HEK293 (cell line): ENCODE data around the gene DAGLA.

Experiments
- CTCF ChIA-PET: fragments of 350-600 bp; formaldehyde crosslinking; extraction: SDS; loops from one replicate; lab custom pipeline; 2021; ENCODE audit warnings: antibody characterized with exemption; lab: Yijun Ruan, JAX
- POLR2A ChIA-PET: fragments of 300-600 bp; formaldehyde crosslinking; extraction: SDS; loops from one replicate; lab custom pipeline; 2020; ENCODE audit warnings: antibody characterized with exemption, inconsistent platforms; lab: Yijun Ruan, JAX
- H3K27ac ChIP-seq: fragments of 200-500 bp; sonication (Bioruptor generic); 2 replicates; pipeline ENCODE4 v1.5.1; 2014; ENCODE audit warnings: low read depth, low read length, control low read depth, inconsistent platforms; ENCODE audit errors: extremely low read depth
- H3K36me3 ChIP-seq, 2 experiments: fragments of 200-500 bp in 1 of 2; sonication (Bioruptor generic) in 1 of 2; 1 replicate in 1 of 2; 2 replicates in 1 of 2; pipeline ENCODE4 v1.5.1; 2014 to 2017; ENCODE audit warnings: inconsistent platforms in 2 of 2, low read length in 2 of 2; ENCODE audit not compliant: control insufficient read depth in 2 of 2, insufficient read depth in 1 of 2
- H3K4me1 ChIP-seq: fragments of 200-500 bp; sonication (Bioruptor generic); 2 replicates; pipeline ENCODE4 v1.5.1; 2014; ENCODE audit warnings: mild to moderate bottlenecking, low read length, inconsistent platforms; ENCODE audit not compliant: control insufficient read depth, insufficient read depth
- H3K4me3 ChIP-seq: 2 replicates; pipeline ENCODE4 v1.5.1; 2011; ENCODE audit warnings: low read depth, mild to moderate bottlenecking, control low read depth, low read length, moderate library complexity
- H3K9me3 ChIP-seq: fragments of 200-500 bp; sonication (Bioruptor generic); 2 replicates; pipeline ENCODE4 v1.5.1; 2014; ENCODE audit warnings: low read depth, low read length, inconsistent platforms; ENCODE audit not compliant: control insufficient read depth, insufficient read depth
- HIC1 ChIP-seq: fragments of 450-650 bp; formaldehyde crosslinking; IDR thresholded peaks from 2 replicates; pipeline ENCODE4 v1.5.1; 2016; ENCODE audit warnings: missing biosample characterization, missing genetic modification characterization
- YY1 ChIP-seq: fragments of 450-650 bp; formaldehyde crosslinking; IDR thresholded peaks from 2 replicates; pipeline ENCODE4 v1.5.1; 2018; ENCODE audit warnings: missing biosample characterization, missing genetic modification characterization
- ZNF26 ChIP-seq: fragments of 450-650 bp; formaldehyde crosslinking; IDR thresholded peaks from 2 replicates; pipeline ENCODE4 v1.5.1; 2016; ENCODE audit warnings: missing biosample characterization, missing genetic modification characterization
- ZNF362 ChIP-seq: fragments of 450-650 bp; formaldehyde crosslinking; IDR thresholded peaks from 2 replicates; pipeline ENCODE4 v1.5.1; 2016; ENCODE audit warnings: missing biosample characterization, missing genetic modification characterization
- ZNF416 ChIP-seq: fragments of 450-650 bp; formaldehyde crosslinking; IDR thresholded peaks from 2 replicates; pipeline ENCODE4 v1.5.1; 2016; ENCODE audit warnings: missing biosample characterization, missing genetic modification characterization
- ZNF560 ChIP-seq: fragments of 450-650 bp; formaldehyde crosslinking; IDR thresholded peaks from 2 replicates; pipeline ENCODE4 v1.5.1; 2017; ENCODE audit warnings: missing biosample characterization, missing genetic modification characterization, borderline replicate concordance
- ZNF561 ChIP-seq: fragments of 450-650 bp; IDR thresholded peaks from 2 replicates; pipeline ENCODE4 v1.5.1; 2018; ENCODE audit warnings: missing biosample characterization, missing genetic modification characterization, borderline replicate concordance
- ZNF747 ChIP-seq: fragments of 450-650 bp; formaldehyde crosslinking; IDR thresholded peaks from 2 replicates; pipeline ENCODE4 v1.5.1; 2016; ENCODE audit warnings: missing biosample characterization, missing genetic modification characterization
- TF ChIP-seq, protein P1 (sequence below): fragments of 450-650 bp; IDR thresholded peaks from 2 replicates; pipeline ENCODE4 v1.5.1; 2018; ENCODE audit warnings: missing biosample characterization, mild to moderate bottlenecking, missing genetic modification characterization
- TF ChIP-seq, protein P2 (sequence below): fragments of 450-650 bp; formaldehyde crosslinking; IDR thresholded peaks from 2 replicates; pipeline ENCODE4 v1.5.1; 2016; ENCODE audit warnings: missing biosample characterization, missing genetic modification characterization
- TF ChIP-seq, protein P3 (sequence below): fragments of 450-650 bp; formaldehyde crosslinking; IDR thresholded peaks from 2 replicates; pipeline ENCODE4 v1.5.1; 2016; ENCODE audit warnings: missing biosample characterization, missing genetic modification characterization
- TF ChIP-seq, protein P4 (sequence below): fragments of 450-650 bp; formaldehyde crosslinking; IDR thresholded peaks from 2 replicates; pipeline ENCODE4 v1.5.1; 2016; ENCODE audit warnings: missing biosample characterization, missing genetic modification characterization
- TF ChIP-seq, protein P5 (sequence below): fragments of 450-650 bp; formaldehyde crosslinking; IDR thresholded peaks from 2 replicates; pipeline ENCODE4 v1.5.1; 2016; ENCODE audit warnings: missing biosample characterization, missing genetic modification characterization, low read depth

Gene DAGLA

GRCh38 chr11:61736310-61736709, 56.1 kb downstream of the DAGLA start:
- CTCF ChIA-PET, result interaction anchor here (0.6 to 1.2 kb wide), 4 partner anchors 15 to 219 kb away, joined by 3 to 4 read pairs (median 3); no protein-coding TSS in a partner anchor
- H3K4me1 ChIP-seq, result no peaks in the 10 kb centered on the region
- no peaks in the 10 kb centered on the region for H3K9me3 ChIP-seq
- TF ChIP-seq ZNF26 (tag by site-specific recombination) (no peak), ZNF416 (tag by site-specific recombination) (no peak), ZNF362 (tag by site-specific recombination) (no peak), ZNF560 (tag by site-specific recombination) (no peak), ZNF561 (tag by site-specific recombination) (no peak), YY1 (tag by site-specific recombination) (no peak), HIC1 (tag by site-specific recombination) (no peak), ZNF747 (no peak)
- TF ChIP-seq, protein P1, sequence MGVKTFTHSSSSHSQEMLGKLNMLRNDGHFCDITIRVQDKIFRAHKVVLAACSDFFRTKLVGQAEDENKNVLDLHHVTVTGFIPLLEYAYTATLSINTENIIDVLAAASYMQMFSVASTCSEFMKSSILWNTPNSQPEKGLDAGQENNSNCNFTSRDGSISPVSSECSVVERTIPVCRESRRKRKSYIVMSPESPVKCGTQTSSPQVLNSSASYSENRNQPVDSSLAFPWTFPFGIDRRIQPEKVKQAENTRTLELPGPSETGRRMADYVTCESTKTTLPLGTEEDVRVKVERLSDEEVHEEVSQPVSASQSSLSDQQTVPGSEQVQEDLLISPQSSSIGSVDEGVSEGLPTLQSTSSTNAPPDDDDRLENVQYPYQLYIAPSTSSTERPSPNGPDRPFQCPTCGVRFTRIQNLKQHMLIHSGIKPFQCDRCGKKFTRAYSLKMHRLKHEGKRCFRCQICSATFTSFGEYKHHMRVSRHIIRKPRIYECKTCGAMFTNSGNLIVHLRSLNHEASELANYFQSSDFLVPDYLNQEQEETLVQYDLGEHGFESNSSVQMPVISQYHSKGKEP (tag by site-specific recombination), result no peak
- TF ChIP-seq, protein P2, sequence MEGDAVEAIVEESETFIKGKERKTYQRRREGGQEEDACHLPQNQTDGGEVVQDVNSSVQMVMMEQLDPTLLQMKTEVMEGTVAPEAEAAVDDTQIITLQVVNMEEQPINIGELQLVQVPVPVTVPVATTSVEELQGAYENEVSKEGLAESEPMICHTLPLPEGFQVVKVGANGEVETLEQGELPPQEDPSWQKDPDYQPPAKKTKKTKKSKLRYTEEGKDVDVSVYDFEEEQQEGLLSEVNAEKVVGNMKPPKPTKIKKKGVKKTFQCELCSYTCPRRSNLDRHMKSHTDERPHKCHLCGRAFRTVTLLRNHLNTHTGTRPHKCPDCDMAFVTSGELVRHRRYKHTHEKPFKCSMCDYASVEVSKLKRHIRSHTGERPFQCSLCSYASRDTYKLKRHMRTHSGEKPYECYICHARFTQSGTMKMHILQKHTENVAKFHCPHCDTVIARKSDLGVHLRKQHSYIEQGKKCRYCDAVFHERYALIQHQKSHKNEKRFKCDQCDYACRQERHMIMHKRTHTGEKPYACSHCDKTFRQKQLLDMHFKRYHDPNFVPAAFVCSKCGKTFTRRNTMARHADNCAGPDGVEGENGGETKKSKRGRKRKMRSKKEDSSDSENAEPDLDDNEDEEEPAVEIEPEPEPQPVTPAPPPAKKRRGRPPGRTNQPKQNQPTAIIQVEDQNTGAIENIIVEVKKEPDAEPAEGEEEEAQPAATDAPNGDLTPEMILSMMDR (tag by site-specific recombination), result no peak
- TF ChIP-seq, protein P3, sequence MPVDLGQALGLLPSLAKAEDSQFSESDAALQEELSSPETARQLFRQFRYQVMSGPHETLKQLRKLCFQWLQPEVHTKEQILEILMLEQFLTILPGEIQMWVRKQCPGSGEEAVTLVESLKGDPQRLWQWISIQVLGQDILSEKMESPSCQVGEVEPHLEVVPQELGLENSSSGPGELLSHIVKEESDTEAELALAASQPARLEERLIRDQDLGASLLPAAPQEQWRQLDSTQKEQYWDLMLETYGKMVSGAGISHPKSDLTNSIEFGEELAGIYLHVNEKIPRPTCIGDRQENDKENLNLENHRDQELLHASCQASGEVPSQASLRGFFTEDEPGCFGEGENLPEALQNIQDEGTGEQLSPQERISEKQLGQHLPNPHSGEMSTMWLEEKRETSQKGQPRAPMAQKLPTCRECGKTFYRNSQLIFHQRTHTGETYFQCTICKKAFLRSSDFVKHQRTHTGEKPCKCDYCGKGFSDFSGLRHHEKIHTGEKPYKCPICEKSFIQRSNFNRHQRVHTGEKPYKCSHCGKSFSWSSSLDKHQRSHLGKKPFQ (tag by site-specific recombination), result no peak
- TF ChIP-seq, protein P4, sequence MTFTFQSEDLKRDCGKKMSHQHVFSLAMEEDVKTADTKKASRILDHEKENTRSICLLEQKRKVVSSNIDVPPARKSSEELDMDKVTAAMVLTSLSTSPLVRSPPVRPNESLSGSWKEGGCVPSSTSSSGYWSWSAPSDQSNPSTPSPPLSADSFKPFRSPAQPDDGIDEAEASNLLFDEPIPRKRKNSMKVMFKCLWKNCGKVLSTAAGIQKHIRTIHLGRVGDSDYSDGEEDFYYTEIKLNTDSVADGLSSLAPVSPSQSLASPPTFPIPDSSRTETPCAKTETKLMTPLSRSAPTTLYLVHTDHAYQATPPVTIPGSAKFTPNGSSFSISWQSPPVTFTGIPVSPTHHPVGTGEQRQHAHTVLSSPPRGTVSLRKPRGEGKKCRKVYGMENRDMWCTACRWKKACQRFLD (tag by site-specific recombination), result no peak
- TF ChIP-seq, protein P5, sequence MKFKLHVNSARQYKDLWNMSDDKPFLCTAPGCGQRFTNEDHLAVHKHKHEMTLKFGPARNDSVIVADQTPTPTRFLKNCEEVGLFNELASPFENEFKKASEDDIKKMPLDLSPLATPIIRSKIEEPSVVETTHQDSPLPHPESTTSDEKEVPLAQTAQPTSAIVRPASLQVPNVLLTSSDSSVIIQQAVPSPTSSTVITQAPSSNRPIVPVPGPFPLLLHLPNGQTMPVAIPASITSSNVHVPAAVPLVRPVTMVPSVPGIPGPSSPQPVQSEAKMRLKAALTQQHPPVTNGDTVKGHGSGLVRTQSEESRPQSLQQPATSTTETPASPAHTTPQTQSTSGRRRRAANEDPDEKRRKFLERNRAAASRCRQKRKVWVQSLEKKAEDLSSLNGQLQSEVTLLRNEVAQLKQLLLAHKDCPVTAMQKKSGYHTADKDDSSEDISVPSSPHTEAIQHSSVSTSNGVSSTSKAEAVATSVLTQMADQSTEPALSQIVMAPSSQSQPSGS, result no peak
- TF ChIP-seq, all 188 proteins: peak for 0
- Histone ChIP-seq H3K36me3 (peaks cover 0 to 55% of the 10 kb centered on the region in 2 experiments; a peak in 1 of 3 replicates), H3K27ac (no peak overlapping the region), H3K4me3 (no peak overlapping the region)
- POLR2A ChIA-PET, result no interaction called here
